ENCODE results near the gene BRMS1. TPM values are rescaled to one million over a fixed set of nuclear protein-coding genes. Genes with fewer than 3 reads are reported as not detected.
"Not testable (repeated sequence)": the region's sequence is repeated elsewhere in the genome, so short reads cannot be mapped to it uniquely, and the experiment has no call there.

Gene BRMS1
- total RNA-seq, 1 experiment from 2014 or later = 32.0 TPM

GRCh38 chr11:66373690-66374287, 28.9 kb upstream of the BRMS1 start:
- not testable (repeated sequence) for H3K36me3 ChIP-seq (ENCODE audit: insufficient read depth, low read length); H4K20me1 ChIP-seq (ENCODE audit: insufficient read depth, low read depth, low read length); DNase-seq; H3K4me2 ChIP-seq (ENCODE audit: low read depth, low read length, poor library complexity, severe bottlenecking); H3K9me3 ChIP-seq (ENCODE audit: low read length); H3K9ac ChIP-seq (ENCODE audit: low read length); H3K27me3 ChIP-seq (ENCODE audit: low read length); H3K27ac ChIP-seq (ENCODE audit: low read length); H2AFZ ChIP-seq (ENCODE audit: low read length); H3K79me2 ChIP-seq (ENCODE audit: low read length); H3K9me2 ChIP-seq (replicated peaks; ENCODE audit: insufficient read depth, low read length); H3K4me3 ChIP-seq (ENCODE audit: low read length)
- peaks cover 19% of the 10 kb centered on the region for H3K4me1 ChIP-seq (ENCODE audit: low read length)

- no peak overlapping the region for H3K9ac ChIP-seq (ENCODE audit: low read length)
- H3K27ac ChIP-seq (ENCODE audit: low read length) = no peak overlapping the region
- no peak for DNase-seq
- H4K20me1 ChIP-seq (ENCODE audit: insufficient read depth, low read depth, low read length) = no peaks in the 10 kb centered on the region
- no peaks in the 10 kb centered on the region for H3K36me3 ChIP-seq (ENCODE audit: insufficient read depth, low read length)
- H3K9me3 ChIP-seq (ENCODE audit: low read length) = no peaks in the 10 kb centered on the region
- no peaks in the 10 kb centered on the region for H3K27me3 ChIP-seq (ENCODE audit: low read length)
- H3K4me2 ChIP-seq (ENCODE audit: low read depth, low read length, poor library complexity, severe bottlenecking) = no peak overlapping the region
- H2AFZ ChIP-seq (ENCODE audit: low read length) = no peak overlapping the region
- no peaks in the 10 kb centered on the region for H3K79me2 ChIP-seq (ENCODE audit: low read length)
- no peak overlapping the region for H3K4me3 ChIP-seq (ENCODE audit: low read length)
- no peaks in the 10 kb centered on the region for H3K9me2 ChIP-seq (replicated peaks; ENCODE audit: insufficient read depth, low read length)
- peaks cover 24% of the 10 kb centered on the region for H3K4me1 ChIP-seq (ENCODE audit: low read length)
These were observed 28.4 kb upstream of the BRMS1 start for GRCh38 chr11:66373265-66373664.

GRCh38 chr11:66371627-66372415, 26.9 kb upstream of the BRMS1 start, which contains the start of gene SLC29A2:
Gene SLC29A2 (minus strand): TSS chr11:66371760. CDS start chr11:66371591, 169 bp downstream.
- no peaks in the 10 kb centered on the region for H3K27me3 ChIP-seq (ENCODE audit: low read length)
- peak within 1 kb of the TSS; percentile 63 for H3K9ac ChIP-seq (ENCODE audit: low read length)
- peak within 1 kb of the TSS; percentile 69 for H3K4me3 ChIP-seq (ENCODE audit: low read length)
- no peaks in the 10 kb centered on the region for H3K79me2 ChIP-seq (ENCODE audit: low read length)
- peak within 1 kb of the TSS; percentile 89 for H2AFZ ChIP-seq (ENCODE audit: low read length)
- peak within 1 kb of the TSS; percentile 83 for H3K4me2 ChIP-seq (ENCODE audit: low read depth, low read length, poor library complexity, severe bottlenecking)
- H4K20me1 ChIP-seq (ENCODE audit: insufficient read depth, low read depth, low read length) = no peaks in the 10 kb centered on the region
- H3K27ac ChIP-seq (ENCODE audit: low read length) = no peak within 1 kb of the TSS; the same call in 1 of the 2 replicates
- no peaks in the 10 kb centered on the region for H3K9me2 ChIP-seq (replicated peaks; ENCODE audit: insufficient read depth, low read length)
- peak; percentile 70 for DNase-seq
- H3K4me1 ChIP-seq (ENCODE audit: low read length) = peaks cover 24% of the 10 kb centered on the region
- no peaks in the 10 kb centered on the region for H3K9me3 ChIP-seq (ENCODE audit: low read length)
- no peaks in the 10 kb centered on the region for H3K36me3 ChIP-seq (ENCODE audit: insufficient read depth, low read length)

- Histone ChIP-seq H3K4me3 (ENCODE audit: low read length) (no peak overlapping the region), H3K4me2 (ENCODE audit: low read depth, low read length, poor library complexity, severe bottlenecking) (no peak overlapping the region), H3K27ac (ENCODE audit: low read length) (no peak overlapping the region), H3K9ac (ENCODE audit: low read length) (no peak overlapping the region), H3K9me2 (replicated peaks; ENCODE audit: insufficient read depth, low read length) (no peaks in the 10 kb centered on the region), H3K79me2 (ENCODE audit: low read length) (no peaks in the 10 kb centered on the region), H3K4me1 (ENCODE audit: low read length) (peaks cover 24% of the 10 kb centered on the region), H3K27me3 (ENCODE audit: low read length) (no peaks in the 10 kb centered on the region), H2AFZ (ENCODE audit: low read length) (no peak overlapping the region), H3K36me3 (ENCODE audit: insufficient read depth, low read length) (no peaks in the 10 kb centered on the region), H4K20me1 (ENCODE audit: insufficient read depth, low read depth, low read length) (no peaks in the 10 kb centered on the region), H3K9me3 (ENCODE audit: low read length) (no peaks in the 10 kb centered on the region)
- no peak for DNase-seq
These were observed 24.4 kb upstream of the BRMS1 start for GRCh38 chr11:66369073-66369894.

- Histone ChIP-seq H3K4me2 (ENCODE audit: low read depth, low read length, poor library complexity, severe bottlenecking) (no peak overlapping the region), H2AFZ (ENCODE audit: low read length) (no peak overlapping the region), H3K79me2 (ENCODE audit: low read length) (no peaks in the 10 kb centered on the region), H3K4me3 (ENCODE audit: low read length) (no peak overlapping the region), H3K9ac (ENCODE audit: low read length) (no peak overlapping the region), H3K27me3 (ENCODE audit: low read length) (no peaks in the 10 kb centered on the region), H3K9me3 (ENCODE audit: low read length) (no peaks in the 10 kb centered on the region), H3K36me3 (ENCODE audit: insufficient read depth, low read length) (no peaks in the 10 kb centered on the region), H3K9me2 (replicated peaks; ENCODE audit: insufficient read depth, low read length) (no peaks in the 10 kb centered on the region), H4K20me1 (ENCODE audit: insufficient read depth, low read depth, low read length) (0 out of 2 replicates have a peak, but pooled peaks cover 3% of the 10 kb centered on the region), H3K4me1 (ENCODE audit: low read length) (peaks cover 24% of the 10 kb centered on the region), H3K27ac (ENCODE audit: low read length) (no peak overlapping the region)
- DNase-seq = no peak
These were observed 23.6 kb upstream of the BRMS1 start for GRCh38 chr11:66368484-66368883.

- H3K4me1 ChIP-seq (ENCODE audit: low read length) = peaks cover 20% of the 10 kb centered on the region
- no peaks in the 10 kb centered on the region for H3K36me3 ChIP-seq (ENCODE audit: insufficient read depth, low read length)
- peak; percentile 61 for DNase-seq
- H3K9ac ChIP-seq (ENCODE audit: low read length) = no peak overlapping the region
- no peak overlapping the region for H3K4me2 ChIP-seq (ENCODE audit: low read depth, low read length, poor library complexity, severe bottlenecking)
- no peak overlapping the region for H2AFZ ChIP-seq (ENCODE audit: low read length)
- no peaks in the 10 kb centered on the region for H3K79me2 ChIP-seq (ENCODE audit: low read length)
- no peaks in the 10 kb centered on the region for H3K9me2 ChIP-seq (replicated peaks; ENCODE audit: insufficient read depth, low read length)
- no peaks in the 10 kb centered on the region for H3K27me3 ChIP-seq (ENCODE audit: low read length)
- no peaks in the 10 kb centered on the region for H3K9me3 ChIP-seq (ENCODE audit: low read length)
- no peak overlapping the region for H3K4me3 ChIP-seq (ENCODE audit: low read length)
- no peak overlapping the region for H3K27ac ChIP-seq (ENCODE audit: low read length)
- 0 out of 2 replicates have a peak, but pooled peaks cover 3% of the 10 kb centered on the region for H4K20me1 ChIP-seq (ENCODE audit: insufficient read depth, low read depth, low read length)
These were observed 22.8 kb upstream of the BRMS1 start for GRCh38 chr11:66367561-66368312.

GRCh38 chr11:66366844-66367477, 22.1 kb upstream of the BRMS1 start:
- H3K4me3 ChIP-seq (ENCODE audit: low read length) = no peak overlapping the region

More at GRCh38 chr11:66366844-66367477, 22.1 kb upstream of the BRMS1 start:
- Histone ChIP-seq H3K4me1 (ENCODE audit: low read length) (peaks cover 12% of the 10 kb centered on the region), H2AFZ (ENCODE audit: low read length) (no peak overlapping the region), H3K9me2 (replicated peaks; ENCODE audit: insufficient read depth, low read length) (no peaks in the 10 kb centered on the region), H3K9ac (ENCODE audit: low read length) (no peak overlapping the region), H3K9me3 (ENCODE audit: low read length) (no peaks in the 10 kb centered on the region), H3K4me2 (ENCODE audit: low read depth, low read length, poor library complexity, severe bottlenecking) (no peak overlapping the region), H4K20me1 (ENCODE audit: insufficient read depth, low read depth, low read length) (0 out of 2 replicates have a peak, but pooled peaks cover 3% of the 10 kb centered on the region), H3K79me2 (ENCODE audit: low read length) (no peaks in the 10 kb centered on the region), H3K36me3 (ENCODE audit: insufficient read depth, low read length) (no peaks in the 10 kb centered on the region), H3K27ac (ENCODE audit: low read length) (no peak overlapping the region), H3K27me3 (ENCODE audit: low read length) (no peaks in the 10 kb centered on the region)
- no peak for DNase-seq
